ENCODE results near the gene ATRIP. TPM values are rescaled to one million over a fixed set of nuclear protein-coding genes. Genes with fewer than 3 reads are reported as not detected.
"Not testable (repeated sequence)": the region's sequence is repeated elsewhere in the genome, so short reads cannot be mapped to it uniquely, and the experiment has no call there.

ATRIP gene
- total RNA-seq, 1 donor from 2014 or later: 10.4 TPM

GRCh38 chr3:48467110-48467454, 20.5 kb downstream of the ATRIP start:
- no peak for DNase-seq (ENCODE audit: low read depth)

DNA sequence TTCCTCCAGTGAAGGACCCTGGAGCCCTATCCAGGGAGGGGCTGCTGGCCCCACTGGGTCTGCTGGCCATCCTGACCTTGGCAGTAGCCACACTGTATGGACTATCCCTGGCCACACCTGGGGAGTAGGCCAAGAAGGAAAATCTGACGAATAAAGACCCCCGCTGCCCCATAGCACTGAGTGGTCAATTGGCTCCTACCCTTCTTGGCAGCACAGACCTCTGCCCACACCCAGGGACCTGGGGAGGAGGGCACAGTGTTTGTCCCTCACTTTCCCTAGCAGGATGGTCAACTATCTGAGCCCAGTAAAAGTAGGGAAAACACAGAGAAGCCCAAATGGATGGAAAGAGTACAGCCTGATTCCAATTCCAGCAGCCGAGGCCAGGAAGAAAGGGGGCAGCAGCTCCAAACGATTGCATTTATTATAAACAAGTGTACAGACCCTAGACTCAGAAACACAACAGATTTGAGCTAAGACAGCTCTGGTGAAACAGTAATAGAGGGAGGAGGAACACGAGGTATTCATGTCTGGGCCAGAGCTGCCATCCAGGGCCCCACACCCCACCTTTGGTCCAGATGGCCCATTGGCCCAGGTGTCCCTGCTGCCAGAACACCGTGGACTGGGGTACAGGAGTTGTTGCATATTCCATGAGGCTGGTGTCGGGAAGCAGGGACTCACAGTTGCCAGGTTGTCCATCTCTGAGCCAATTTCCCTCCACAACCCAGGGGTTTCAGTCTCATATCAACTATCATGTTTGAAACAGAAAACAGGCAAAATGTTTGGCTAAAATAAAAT, 21.1 kb downstream of the ATRIP start:
- DNase-seq (ENCODE audit: low read depth): no peak

DNA sequence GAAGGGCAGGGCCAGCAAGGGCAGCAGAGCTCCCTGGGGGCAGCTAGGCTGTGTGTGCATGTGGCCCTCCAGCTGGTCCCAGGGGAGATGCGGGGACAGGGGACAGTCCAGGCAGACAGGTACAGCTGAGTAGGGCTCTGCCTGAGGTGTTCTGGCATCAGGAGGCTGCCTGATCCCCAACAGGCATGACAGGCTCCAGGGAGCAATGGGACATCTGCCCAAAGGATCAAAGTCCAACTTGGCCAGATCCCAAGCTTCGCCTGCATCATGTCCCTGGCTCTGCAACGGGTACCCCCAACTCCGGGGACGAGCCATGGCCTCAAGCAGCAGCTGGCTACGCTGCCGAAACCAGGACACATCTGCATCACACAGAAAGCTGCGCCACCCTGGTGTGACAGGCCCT, 21.8 kb downstream of the ATRIP start:
- DNase-seq (ENCODE audit: low read depth): no peak

- DNase-seq (ENCODE audit: low read depth): no peak
These were observed 22.7 kb downstream of the ATRIP start for GRCh38 chr3:48469046-48469915.

DNA sequence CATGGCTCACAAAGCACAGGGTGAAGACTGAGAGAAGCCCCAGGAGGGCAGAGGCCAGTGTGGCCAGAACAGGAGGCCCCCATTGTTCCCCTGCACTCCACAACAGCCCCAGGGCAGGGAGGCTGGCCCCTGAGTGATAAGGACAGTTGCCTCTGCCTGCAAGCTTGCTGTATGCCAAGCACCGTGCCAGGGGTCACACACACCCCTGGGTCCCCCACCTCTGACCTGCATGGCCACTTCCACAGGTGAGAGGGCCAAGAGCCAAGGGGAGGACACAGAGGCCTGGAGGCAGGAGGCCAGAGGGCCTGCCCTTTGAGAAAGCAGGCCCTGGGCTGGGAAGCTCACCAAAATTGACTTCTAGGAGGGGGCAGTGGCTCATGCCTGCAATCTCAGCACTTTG, 23.7 kb downstream of the ATRIP start:
- no peak for DNase-seq (ENCODE audit: low read depth)

- no peak for DNase-seq (ENCODE audit: low read depth)
These were observed 26.1 kb downstream of the ATRIP start for GRCh38 chr3:48472673-48472922.

DNA sequence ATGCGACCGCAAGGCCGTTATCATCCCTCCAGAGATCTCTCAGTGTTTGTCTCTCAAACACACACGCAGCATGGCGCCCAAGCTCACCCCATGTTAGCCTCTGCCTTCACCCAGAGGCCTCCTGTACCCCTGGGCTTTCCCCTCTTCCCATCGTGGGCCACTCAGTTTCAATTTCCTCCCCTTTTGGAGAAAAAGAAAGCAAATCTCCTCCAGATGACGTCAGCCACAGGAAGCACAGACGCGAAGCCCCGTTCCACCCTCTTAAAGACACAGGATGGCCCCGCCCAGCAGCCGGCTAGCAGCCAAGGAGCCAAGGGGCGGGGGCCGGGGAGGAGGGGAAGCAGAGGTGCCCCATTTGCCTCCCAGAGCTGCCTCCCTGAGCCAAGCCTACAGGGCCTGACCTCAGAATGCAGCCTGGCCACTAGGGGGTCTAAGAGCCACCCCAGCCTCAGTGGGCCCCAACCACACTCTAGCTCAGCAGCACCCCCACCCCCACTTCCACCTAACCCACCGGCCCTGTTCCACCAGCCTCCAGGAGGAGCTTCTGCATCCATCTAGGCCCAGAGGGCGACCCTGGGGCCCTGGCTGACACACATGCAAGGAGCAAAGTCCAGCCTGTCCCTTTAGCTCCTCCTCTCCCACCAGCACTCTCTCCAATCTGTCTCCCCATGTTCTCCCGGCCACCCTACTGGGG, 26.5 kb downstream of the ATRIP start:
- DNase-seq (ENCODE audit: low read depth): peak; percentile 89

- DNase-seq (ENCODE audit: low read depth): no peak
These were observed 27.0 kb downstream of the ATRIP start for GRCh38 chr3:48473617-48473952.

- DNase-seq (ENCODE audit: low read depth): not testable (repeated sequence)
These were observed 27.5 kb downstream of the ATRIP start for GRCh38 chr3:48474031-48474430.

DNA sequence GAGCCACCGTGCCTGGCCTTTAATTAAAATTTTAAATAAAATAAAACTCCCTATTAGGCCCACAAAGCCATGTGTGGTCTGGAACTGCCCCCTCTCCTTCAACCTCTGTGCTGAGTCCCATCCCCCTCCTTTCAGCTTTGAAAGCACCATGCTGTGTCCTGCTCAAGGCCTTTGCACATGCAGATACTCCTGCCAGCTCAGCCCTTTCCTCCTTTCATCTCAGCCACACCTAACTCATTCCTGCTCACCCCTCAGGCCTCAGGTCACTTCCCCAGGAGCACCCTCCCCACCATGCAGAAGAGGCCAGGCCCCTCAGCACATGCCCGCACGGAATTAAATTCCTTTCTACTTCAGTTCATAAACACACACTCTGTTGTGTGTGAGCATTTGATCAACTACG, 28.1 kb downstream of the ATRIP start:
- DNase-seq (ENCODE audit: low read depth): no peak

DNA sequence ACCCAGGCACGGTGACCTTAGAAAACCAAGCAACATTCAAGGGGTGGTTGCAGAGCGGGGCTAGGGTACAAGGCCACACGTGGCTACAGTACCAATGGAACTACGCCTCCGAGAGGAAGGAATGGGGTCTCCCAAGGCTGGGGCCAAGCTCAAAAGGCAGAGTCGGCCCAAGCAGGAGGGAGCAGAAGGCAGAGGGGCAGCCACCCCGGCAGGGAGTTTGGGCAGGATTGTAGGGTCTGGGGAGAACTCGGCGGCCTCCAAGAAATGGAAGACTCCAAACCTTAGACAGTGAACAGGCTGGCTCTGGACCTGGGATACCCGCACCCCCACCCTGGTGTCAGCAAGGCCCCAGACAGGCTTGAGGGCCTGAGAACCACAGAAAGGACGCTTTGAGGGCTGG, 28.7 kb downstream of the ATRIP start:
- no peak for DNase-seq (ENCODE audit: low read depth)

DNA sequence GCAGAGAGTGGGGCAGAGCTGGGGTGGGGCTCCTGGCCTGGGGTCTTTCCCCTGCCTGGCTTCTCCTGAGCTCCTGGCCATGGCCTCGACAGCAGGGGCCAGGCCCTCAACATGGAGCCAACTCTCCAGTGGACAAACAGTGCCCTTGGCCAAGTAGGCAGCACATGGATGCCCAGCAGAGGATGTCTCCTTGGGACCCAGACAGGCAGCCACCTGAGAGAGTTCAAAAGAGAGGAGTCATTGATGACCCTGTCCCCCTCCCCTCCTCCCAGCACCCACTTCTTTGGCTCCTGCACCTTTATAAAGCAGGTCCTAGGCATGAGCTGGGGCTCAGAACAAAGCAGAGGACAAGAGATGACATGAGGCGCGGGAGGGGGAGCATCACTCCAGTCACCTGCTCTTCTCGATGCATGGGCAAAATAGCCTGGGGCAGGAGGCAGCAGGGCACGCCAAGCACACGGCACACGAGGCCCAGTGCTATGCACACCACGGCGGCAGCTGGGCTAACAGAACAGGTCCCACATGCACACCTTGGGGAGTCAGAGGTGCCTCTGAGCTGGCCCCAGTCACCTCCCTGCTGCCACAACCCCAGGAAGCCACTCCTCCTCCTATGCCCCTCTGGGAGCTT, 30.0 kb downstream of the ATRIP start:
- DNase-seq (ENCODE audit: low read depth): no peak

DNA sequence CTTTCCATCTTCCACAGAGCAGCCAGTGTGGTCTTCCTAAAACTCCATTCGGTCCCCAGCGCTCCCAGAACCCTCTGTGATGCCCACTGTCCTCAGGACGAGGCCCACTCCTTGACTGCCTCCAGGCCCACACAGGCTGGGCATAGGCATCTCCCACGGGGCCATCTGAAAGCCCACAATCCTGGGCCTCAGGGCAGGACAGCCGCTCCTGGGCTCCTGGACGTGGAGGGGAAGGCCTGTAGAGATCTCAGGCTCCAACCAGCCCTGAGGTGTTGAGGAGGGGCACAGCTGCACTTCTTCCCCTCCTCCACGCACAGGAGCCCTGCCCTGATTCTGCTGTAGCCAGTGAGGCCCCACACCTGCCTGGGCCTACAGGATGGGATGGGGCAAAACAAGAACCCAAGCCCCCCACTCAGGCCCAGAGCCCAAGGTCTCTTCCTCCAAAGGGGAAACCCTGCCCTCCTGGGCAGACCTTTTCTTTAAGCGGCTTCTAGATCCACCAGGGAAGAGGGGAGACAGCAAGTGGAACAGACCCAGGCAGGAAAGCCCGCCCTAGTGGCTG, 31.5 kb downstream of the ATRIP start:
- DNase-seq (ENCODE audit: low read depth): no peak

- DNase-seq (ENCODE audit: low read depth): peak; percentile 30
These were observed 32.4 kb downstream of the ATRIP start for GRCh38 chr3:48478626-48479555.

DNA sequence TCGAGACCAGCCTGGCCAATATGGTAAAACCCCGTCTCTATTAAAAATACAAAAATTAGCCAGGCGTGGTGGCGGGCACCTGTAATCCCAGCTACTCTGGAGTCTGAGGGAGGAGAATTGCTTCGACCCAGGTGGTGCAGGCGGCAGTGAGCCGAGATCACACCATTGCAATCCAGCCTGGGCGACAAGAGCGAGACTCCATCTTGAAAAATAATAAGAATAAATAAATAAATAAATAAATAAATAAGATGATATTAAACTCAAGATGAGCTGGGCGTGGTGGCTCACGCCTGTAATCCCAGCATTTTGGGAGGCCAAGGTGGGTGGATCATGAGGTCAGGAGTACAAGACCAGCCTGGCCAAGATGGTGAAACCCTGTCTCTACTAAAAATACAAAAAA, 34.4 kb downstream of the ATRIP start:
- DNase-seq (ENCODE audit: low read depth): not testable (repeated sequence)

DNA sequence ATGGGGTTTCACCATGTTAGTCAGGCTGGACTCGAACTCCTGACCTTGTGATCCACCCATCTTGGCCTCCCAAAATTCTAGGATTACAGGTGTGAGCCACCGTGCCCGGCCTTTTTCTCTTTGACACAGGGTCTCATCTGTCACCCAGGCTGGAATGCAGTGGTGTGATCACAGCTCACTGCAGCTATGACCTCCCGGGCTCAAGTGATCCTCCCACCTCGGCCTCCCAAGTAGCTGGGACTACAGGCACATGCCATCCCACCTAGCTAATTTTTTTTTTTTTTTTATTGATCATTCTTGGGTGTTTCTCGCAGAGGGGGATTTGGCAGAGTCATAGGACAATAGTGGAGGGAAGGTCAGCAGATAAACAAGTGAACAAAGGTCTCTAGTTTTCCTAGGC, 36.3 kb downstream of the ATRIP start:
- DNase-seq (ENCODE audit: low read depth): not testable (repeated sequence)

- DNase-seq (ENCODE audit: low read depth): no peak
These were observed 40.4 kb downstream of the ATRIP start for GRCh38 chr3:48486952-48487351.

DNA sequence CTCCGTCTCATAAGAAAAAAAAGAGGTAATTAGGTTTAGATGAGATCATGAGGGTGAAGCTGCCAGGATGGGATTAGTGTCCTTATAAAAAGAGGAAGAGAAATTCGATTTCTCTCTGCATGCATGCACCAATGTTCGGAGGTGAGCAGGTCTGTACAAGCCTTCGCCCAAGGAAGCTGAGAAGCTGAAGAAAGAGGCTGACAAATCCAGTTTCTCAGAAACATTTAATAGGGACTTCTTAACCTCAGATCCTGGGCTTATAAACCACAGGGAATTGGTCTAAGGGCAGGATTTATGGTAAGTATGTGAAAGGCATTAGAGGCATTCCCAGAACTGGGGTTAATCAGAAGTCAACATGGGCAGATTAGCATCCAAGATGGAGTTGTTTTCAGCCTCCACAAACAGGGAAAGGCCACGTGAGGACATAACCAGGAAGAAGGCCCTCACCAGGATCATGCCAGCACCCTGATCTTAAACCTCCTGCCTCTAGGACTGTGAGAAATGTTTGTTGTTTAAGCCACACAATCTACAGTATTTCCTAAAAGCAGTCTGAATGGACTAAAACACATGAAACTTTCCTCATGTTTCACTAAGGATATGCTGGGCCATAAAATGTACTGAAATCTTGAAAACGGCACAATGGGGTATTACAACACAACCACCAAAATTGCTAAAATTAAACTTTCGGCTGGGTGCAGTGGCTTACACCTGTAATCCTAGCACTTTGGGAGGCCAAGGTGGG, 46.1 kb downstream of the ATRIP start:
- no peak for DNase-seq (ENCODE audit: low read depth)

DNA sequence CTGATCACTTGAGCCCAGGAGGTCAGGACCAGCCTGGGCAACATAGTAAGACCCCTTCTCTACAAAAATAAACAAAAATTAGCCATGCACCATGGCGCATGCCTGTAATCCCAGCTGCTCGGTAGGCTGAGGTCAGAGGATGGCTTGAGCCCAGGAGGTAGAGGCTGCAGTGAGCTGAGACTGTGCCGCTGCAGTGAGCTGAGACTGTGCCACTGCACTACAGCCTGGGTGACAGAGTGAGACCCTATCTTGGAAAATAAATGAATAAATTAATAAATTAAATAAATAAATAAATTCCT, 46.6 kb downstream of the ATRIP start:
- no peak for DNase-seq (ENCODE audit: low read depth)

GRCh38 chr3:48500656-48501055, 54.1 kb downstream of the ATRIP start:
- no peak for DNase-seq (ENCODE audit: low read depth)
